ENCODE measurements around the gene HLA-DQB1.
"Not testable (repeated sequence)": the region's sequence is repeated elsewhere in the genome, so short reads cannot be mapped to it uniquely, and the experiment has no call there.

Gene HLA-DQB1

GRCh38 chr6:32680055-32680454, 13.6 kb upstream of the HLA-DQB1 start:
- Histone ChIP-seq H3K27me3 (ENCODE audit: control insufficient read depth, insufficient read depth, low read length) (no peaks in the 10 kb centered on the region), H3K4me3 (ENCODE audit: low read depth, low read length) (no peak overlapping the region), H3K36me3 (ENCODE audit: control insufficient read depth, insufficient read depth, low read length) (no peaks in the 10 kb centered on the region), H3K9me3 (ENCODE audit: control insufficient read depth, insufficient read depth, low read length) (no peaks in the 10 kb centered on the region), H3K4me1 (ENCODE audit: control insufficient read depth, insufficient read depth, low read length) (no peaks in the 10 kb centered on the region), H3K9ac (ENCODE audit: low read depth, low read length) (no peak overlapping the region)

DNA sequence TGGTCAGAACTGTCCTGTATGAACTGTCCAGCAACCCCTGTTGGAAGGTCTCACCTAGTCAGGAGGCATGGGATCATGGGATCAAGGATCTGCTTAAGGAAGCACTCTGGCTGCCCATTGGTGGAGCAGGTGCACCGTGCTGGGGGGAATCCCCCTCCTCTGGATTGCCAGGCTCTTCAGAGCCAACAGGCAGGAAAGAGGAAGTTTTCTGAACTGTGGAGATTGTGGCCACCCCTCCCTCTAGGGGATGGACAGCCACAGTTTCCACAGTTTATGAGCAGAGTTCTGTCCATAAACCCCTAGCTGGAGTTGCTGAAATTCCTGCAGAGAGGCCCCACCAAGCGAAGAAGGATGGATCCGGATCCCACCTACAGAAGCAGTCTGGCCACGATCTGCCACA, 13.0 kb upstream of the HLA-DQB1 start:
- Histone ChIP-seq H3K9ac (ENCODE audit: low read depth, low read length) (no peak overlapping the region), H3K36me3 (ENCODE audit: control insufficient read depth, insufficient read depth, low read length) (no peaks in the 10 kb centered on the region)

DNA sequence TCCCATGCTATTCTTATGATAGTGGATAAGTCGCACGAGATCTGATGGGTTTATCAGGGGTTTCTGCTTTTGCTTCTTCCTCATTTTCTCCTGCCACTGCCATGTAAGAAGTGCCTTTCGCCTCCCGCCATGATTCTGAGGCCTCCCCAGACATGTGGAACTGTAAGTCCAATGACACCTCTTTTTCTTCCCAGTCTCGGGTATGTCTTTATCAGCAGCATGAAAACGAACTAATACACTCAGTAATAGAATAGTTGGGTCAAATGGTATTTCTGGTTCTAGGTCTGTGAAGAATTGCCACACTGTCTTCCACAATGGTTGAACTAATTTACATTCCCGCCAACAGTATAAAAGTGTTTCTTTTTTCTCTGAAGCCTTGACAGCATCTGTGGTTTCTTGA, 7.7 kb upstream of the HLA-DQB1 start:
- not testable (repeated sequence) for H3K36me3 ChIP-seq (ENCODE audit: control insufficient read depth, insufficient read depth, low read length); H3K9ac ChIP-seq (ENCODE audit: low read depth, low read length); H3K4me3 ChIP-seq (ENCODE audit: low read depth, low read length); H3K4me1 ChIP-seq (ENCODE audit: control insufficient read depth, insufficient read depth, low read length); H3K9me3 ChIP-seq (ENCODE audit: control insufficient read depth, insufficient read depth, low read length); H3K27me3 ChIP-seq (ENCODE audit: control insufficient read depth, insufficient read depth, low read length)

More for the DNA sequence above, 13.0 kb upstream of the HLA-DQB1 start:
- H3K4me1 ChIP-seq (ENCODE audit: control insufficient read depth, insufficient read depth, low read length): no peaks in the 10 kb centered on the region
- H3K9me3 ChIP-seq (ENCODE audit: control insufficient read depth, insufficient read depth, low read length): no peaks in the 10 kb centered on the region
- H3K4me3 ChIP-seq (ENCODE audit: low read depth, low read length): no peak overlapping the region
- H3K27me3 ChIP-seq (ENCODE audit: control insufficient read depth, insufficient read depth, low read length): no peaks in the 10 kb centered on the region

GRCh38 chr6:32671908-32672307, 5.5 kb upstream of the HLA-DQB1 start:
- H3K27me3 ChIP-seq (ENCODE audit: control insufficient read depth, insufficient read depth, low read length); H3K4me3 ChIP-seq (ENCODE audit: low read depth, low read length); H3K36me3 ChIP-seq (ENCODE audit: control insufficient read depth, insufficient read depth, low read length); H3K9ac ChIP-seq (ENCODE audit: low read depth, low read length); H3K9me3 ChIP-seq (ENCODE audit: control insufficient read depth, insufficient read depth, low read length); H3K4me1 ChIP-seq (ENCODE audit: control insufficient read depth, insufficient read depth, low read length): not testable (repeated sequence)

DNA sequence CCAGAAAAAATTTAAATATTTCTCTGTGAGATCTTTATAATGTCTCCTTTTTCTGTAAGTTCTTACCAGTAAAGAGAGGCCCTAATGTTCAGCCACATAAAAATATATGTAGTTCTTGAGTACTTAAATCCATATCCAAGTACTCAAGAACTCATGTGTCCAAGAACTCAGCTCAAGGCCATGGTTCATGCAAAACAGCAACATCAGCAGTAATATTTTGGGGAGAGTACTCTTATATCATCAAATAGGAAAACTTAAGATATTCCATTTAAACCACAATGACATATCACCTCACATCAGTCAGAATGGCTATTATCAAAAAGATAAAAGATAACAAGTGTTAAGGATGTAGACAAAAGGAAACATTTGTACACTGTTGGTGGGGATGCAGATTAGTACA, 3.4 kb upstream of the HLA-DQB1 start:
- H3K4me1 ChIP-seq (ENCODE audit: control insufficient read depth, insufficient read depth, low read length): peaks cover 6% of the 10 kb centered on the region
- H3K27me3 ChIP-seq (ENCODE audit: control insufficient read depth, insufficient read depth, low read length): peaks cover 12% of the 10 kb centered on the region
- no peaks in the 10 kb centered on the region for H3K9me3 ChIP-seq (ENCODE audit: control insufficient read depth, insufficient read depth, low read length)
- no peak overlapping the region for H3K4me3 ChIP-seq (ENCODE audit: low read depth, low read length)
- no peaks in the 10 kb centered on the region for H3K36me3 ChIP-seq (ENCODE audit: control insufficient read depth, insufficient read depth, low read length)
- H3K9ac ChIP-seq (ENCODE audit: low read depth, low read length): no peak overlapping the region

- H3K9ac ChIP-seq (ENCODE audit: low read depth, low read length): no peak overlapping the region
- H3K9me3 ChIP-seq (ENCODE audit: control insufficient read depth, insufficient read depth, low read length): no peaks in the 10 kb centered on the region
- H3K4me3 ChIP-seq (ENCODE audit: low read depth, low read length): no peak overlapping the region
- H3K27me3 ChIP-seq (ENCODE audit: control insufficient read depth, insufficient read depth, low read length): peaks cover 14% of the 10 kb centered on the region
- H3K4me1 ChIP-seq (ENCODE audit: control insufficient read depth, insufficient read depth, low read length): peaks cover 6% of the 10 kb centered on the region
- H3K36me3 ChIP-seq (ENCODE audit: control insufficient read depth, insufficient read depth, low read length): no peaks in the 10 kb centered on the region
These were observed 2.8 kb upstream of the HLA-DQB1 start for GRCh38 chr6:32669240-32669639.

GRCh38 chr6:32668226-32668747, 1.8 kb upstream of the HLA-DQB1 start:
- peaks cover 8% of the 10 kb centered on the region for H3K4me1 ChIP-seq (ENCODE audit: control insufficient read depth, insufficient read depth, low read length)
- H3K27me3 ChIP-seq (ENCODE audit: control insufficient read depth, insufficient read depth, low read length): peaks cover 17% of the 10 kb centered on the region
- H3K9me3 ChIP-seq (ENCODE audit: control insufficient read depth, insufficient read depth, low read length): no peaks in the 10 kb centered on the region
- H3K9ac ChIP-seq (ENCODE audit: low read depth, low read length): no peak overlapping the region
- no peaks in the 10 kb centered on the region for H3K36me3 ChIP-seq (ENCODE audit: control insufficient read depth, insufficient read depth, low read length)
- no peak overlapping the region for H3K4me3 ChIP-seq (ENCODE audit: low read depth, low read length)

- Histone ChIP-seq H3K4me3 (ENCODE audit: low read depth, low read length) (peak overlapping the region; percentile 79), H3K9ac (ENCODE audit: low read depth, low read length) (no peak overlapping the region), H3K9me3 (ENCODE audit: control insufficient read depth, insufficient read depth, low read length) (no peaks in the 10 kb centered on the region), H3K27me3 (ENCODE audit: control insufficient read depth, insufficient read depth, low read length) (peaks cover 17% of the 10 kb centered on the region), H3K4me1 (ENCODE audit: control insufficient read depth, insufficient read depth, low read length) (peaks cover 8% of the 10 kb centered on the region), H3K36me3 (ENCODE audit: control insufficient read depth, insufficient read depth, low read length) (peaks cover 10% of the 10 kb centered on the region)
These were observed 796 bp downstream of the HLA-DQB1 start for GRCh38 chr6:32665661-32666060.

DNA sequence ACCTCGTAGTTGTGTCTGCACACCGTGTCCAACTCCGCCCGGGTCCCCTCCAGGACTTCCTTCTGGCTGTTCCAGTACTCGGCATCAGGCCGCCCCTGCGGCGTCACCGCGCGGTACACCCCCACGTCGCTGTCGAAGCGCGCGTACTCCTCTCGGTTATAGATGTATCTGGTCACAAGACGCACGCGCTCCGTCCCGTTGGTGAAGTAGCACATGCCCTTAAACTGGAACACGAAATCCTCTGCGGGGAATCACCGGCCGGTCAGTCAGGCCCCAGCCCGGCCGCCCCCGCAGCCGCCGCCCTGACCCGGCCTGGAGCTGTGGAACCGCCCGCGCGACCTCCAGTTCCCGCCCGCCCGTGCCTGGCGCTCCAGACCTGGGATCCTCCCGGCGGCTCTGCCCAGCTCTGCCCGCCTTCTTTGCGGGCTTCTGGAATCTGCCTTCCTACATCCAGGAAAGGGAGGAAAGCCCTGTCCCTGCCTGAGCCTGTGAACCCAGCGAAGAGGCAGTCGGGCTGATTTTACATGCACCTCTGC, 1.6 kb downstream of the HLA-DQB1 start:
- Histone ChIP-seq H3K36me3 (ENCODE audit: control insufficient read depth, insufficient read depth, low read length) (peaks cover 10% of the 10 kb centered on the region), H3K4me3 (ENCODE audit: low read depth, low read length) (peak overlapping the region; percentile 79), H3K4me1 (ENCODE audit: control insufficient read depth, insufficient read depth, low read length) (peaks cover 8% of the 10 kb centered on the region), H3K27me3 (ENCODE audit: control insufficient read depth, insufficient read depth, low read length) (peaks cover 17% of the 10 kb centered on the region), H3K9ac (ENCODE audit: low read depth, low read length) (peak overlapping the region; percentile 54), H3K9me3 (ENCODE audit: control insufficient read depth, insufficient read depth, low read length) (no peaks in the 10 kb centered on the region)

DNA sequence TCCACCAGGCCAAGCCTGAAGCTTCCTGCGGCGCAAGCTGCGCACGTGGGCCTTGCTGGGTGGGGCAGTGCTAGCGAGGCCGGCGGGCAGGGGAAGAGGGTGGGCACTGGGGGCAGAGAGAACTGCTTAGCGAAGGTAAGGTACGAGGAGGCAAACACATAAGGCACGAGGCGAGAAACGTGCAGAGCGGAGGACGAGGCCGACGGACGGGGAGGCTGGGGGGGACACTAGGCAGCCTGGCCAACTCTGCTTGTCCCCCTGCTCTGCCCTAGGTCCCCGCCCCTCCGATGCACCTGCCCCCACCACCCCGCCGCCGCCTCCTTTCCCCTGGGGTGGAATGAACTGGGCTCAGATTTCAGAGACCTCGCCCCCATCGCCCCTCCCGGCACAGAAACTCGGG, 2.1 kb downstream of the HLA-DQB1 start:
- Histone ChIP-seq H3K9me3 (ENCODE audit: control insufficient read depth, insufficient read depth, low read length) (no peaks in the 10 kb centered on the region), H3K36me3 (ENCODE audit: control insufficient read depth, insufficient read depth, low read length) (peaks cover 10% of the 10 kb centered on the region), H3K9ac (ENCODE audit: low read depth, low read length) (no peak overlapping the region), H3K4me3 (ENCODE audit: low read depth, low read length) (peak overlapping the region; percentile 79), H3K27me3 (ENCODE audit: control insufficient read depth, insufficient read depth, low read length) (peaks cover 17% of the 10 kb centered on the region), H3K4me1 (ENCODE audit: control insufficient read depth, insufficient read depth, low read length) (peaks cover 8% of the 10 kb centered on the region)

DNA sequence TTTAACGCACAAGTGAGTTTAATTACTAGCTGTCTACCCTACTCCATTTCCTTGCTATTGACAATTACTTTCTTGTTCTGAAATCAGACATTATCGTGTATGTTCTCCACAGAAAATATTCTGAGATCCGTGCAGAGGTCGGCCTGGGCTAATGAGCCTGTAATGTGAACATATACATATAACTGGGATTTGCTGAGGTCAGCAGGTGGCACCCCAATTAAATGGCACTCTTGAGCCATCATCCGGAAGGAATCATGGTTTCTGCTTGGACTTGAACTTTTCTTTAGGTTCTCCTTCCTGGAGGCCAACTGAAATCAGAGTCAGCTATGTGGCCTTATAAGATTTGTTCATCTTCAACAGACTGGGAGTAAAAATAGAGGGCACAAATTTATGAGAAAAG, 3.6 kb downstream of the HLA-DQB1 start:
- Histone ChIP-seq H3K4me1 (ENCODE audit: control insufficient read depth, insufficient read depth, low read length) (peaks cover 13% of the 10 kb centered on the region), H3K4me3 (ENCODE audit: low read depth, low read length) (no peak overlapping the region), H3K27me3 (ENCODE audit: control insufficient read depth, insufficient read depth, low read length) (peaks cover 17% of the 10 kb centered on the region), H3K36me3 (ENCODE audit: control insufficient read depth, insufficient read depth, low read length) (peaks cover 10% of the 10 kb centered on the region), H3K9ac (ENCODE audit: low read depth, low read length) (no peak overlapping the region), H3K9me3 (ENCODE audit: control insufficient read depth, insufficient read depth, low read length) (no peaks in the 10 kb centered on the region)

DNA sequence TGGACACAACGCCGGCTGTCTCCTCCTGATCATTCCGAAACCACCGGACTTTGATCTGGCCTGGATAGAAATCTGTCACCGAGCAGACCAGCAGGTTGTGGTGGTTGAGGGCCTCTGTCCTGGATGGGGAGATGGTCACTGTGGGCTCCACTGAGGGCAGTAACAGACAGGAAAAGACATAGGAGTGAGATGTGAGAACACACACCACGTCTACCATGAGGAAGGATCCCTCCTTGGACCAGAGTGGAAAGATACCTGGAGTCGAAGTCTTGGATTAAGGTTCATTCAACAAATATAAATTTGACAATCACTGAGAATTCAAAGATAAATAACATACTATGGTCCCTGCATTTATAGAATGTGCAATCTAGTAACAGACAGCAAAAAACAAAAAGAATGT, 4.4 kb downstream of the HLA-DQB1 start:
- Histone ChIP-seq H3K9ac (ENCODE audit: low read depth, low read length) (no peak overlapping the region), H3K4me1 (ENCODE audit: control insufficient read depth, insufficient read depth, low read length) (peaks cover 15% of the 10 kb centered on the region), H3K4me3 (ENCODE audit: low read depth, low read length) (no peak overlapping the region)

More for the DNA sequence above, 4.4 kb downstream of the HLA-DQB1 start:
- Histone ChIP-seq H3K27me3 (ENCODE audit: control insufficient read depth, insufficient read depth, low read length) (peaks cover 17% of the 10 kb centered on the region), H3K36me3 (ENCODE audit: control insufficient read depth, insufficient read depth, low read length) (peaks cover 10% of the 10 kb centered on the region), H3K9me3 (ENCODE audit: control insufficient read depth, insufficient read depth, low read length) (no peaks in the 10 kb centered on the region)
